Esophagus squamous epithelium (tissue), 5 donors: ENCODE data around the gene SZT2. TPM values are rescaled to one million over a fixed set of nuclear protein-coding genes. Genes with fewer than 3 reads are reported as not detected.

Experiments
- DNase-seq: peaks from one replicate; lab custom pipeline; 2025; lab: John Stamatoyannopoulos, UW
- H3K27ac ChIP-seq, 4 donors: fragments of 200-600 bp; sonication (generic); one replicate each; pipeline ENCODE4 v1.5.1; 2016 to 2019; ENCODE audit warnings: mild to moderate bottlenecking in 1 of 4
- H3K27me3 ChIP-seq, 4 donors: fragments of 200-600 bp; sonication (generic); 1 replicate in 3 of 4; 2 replicates in 1 of 4; pipeline versions ENCODE4 v1.5.1 to v1.6.0; 2017 to 2021; ENCODE audit warnings: antibody characterized with exemption in 1 of 4
- H3K36me3 ChIP-seq, 3 donors: fragments of 200-600 bp; sonication (generic); one replicate each; pipeline ENCODE4 v1.5.1; 2016 to 2019
- H3K4me1 ChIP-seq, 3 donors: fragments of 200-600 bp; sonication (generic); one replicate each; pipeline ENCODE4 v1.5.1; 2017 to 2019
- H3K4me3 ChIP-seq, 4 donors: fragments of 200-600 bp; sonication (generic); 1 replicate in 3 of 4; 2 replicates in 1 of 4; pipeline ENCODE4 v1.5.1; 2016 to 2019; ENCODE audit warnings: mild to moderate bottlenecking in 2 of 4, moderate library complexity in 1 of 4
- H3K9me3 ChIP-seq, 3 donors: fragments of 200-600 bp; sonication (generic); one replicate each; pipeline ENCODE4 v1.5.1; 2016 to 2019
- POLR2A ChIP-seq, 4 donors: fragments of 450-650 bp; IDR thresholded peaks; one replicate each; pipeline ENCODE4 v1.6.1; 2017; ENCODE audit warnings: antibody characterized with exemption in 4 of 4, mild to moderate bottlenecking in 4 of 4, moderate library complexity in 3 of 4
- WGBS, 2 donors: methylation state at CpG; one replicate each; pipeline ENCODE4 v1.1.5; 2018; 5-methylcytosine and 5-hydroxymethylcytosine counted together
- intact Hi-C: fragments of 100-400 bp; cut with DNase I; formaldehyde crosslinking; loops from one replicate; pipeline ENCODE4 v1.15.0; 2022
- total RNA-seq, 4 donors: library from RNA; depleted of rRNA; stranded (reverse); fragments of >200 nt; gene quantifications; one replicate each; pipeline ENCODE4 v1.1.0, GENCODE V29; 2016
- TF ChIP-seq, protein P1 (sequence below), 6 experiments: fragments of 450-650 bp in 4 of 6; fragments of 200-600 bp in 2 of 6; sonication (generic) in 2 of 6; IDR thresholded peaks; one replicate each; pipeline ENCODE4 v1.5.1; 2016 to 2019; ENCODE audit warnings: antibody characterized with exemption in 6 of 6, mild to moderate bottlenecking in 4 of 6, moderate library complexity in 4 of 6
- donor health status: DM: yes; HTN: yes; CAD: no.

Gene SZT2
- total RNA-seq, 4 donors from 2014 or later = 12.4 to 40.0 (median 27.7) TPM

GRCh38 chr1:43441894-43442637 is 52.4 kb downstream of the SZT2 start:
- 95 to 100% methylated on average over 2 to 8 of the region's 18 CpGs for WGBS, 2 donors
- intact Hi-C loops = no loop called here
- no peaks in the 10 kb centered on the region for H3K9me3 ChIP-seq
- H3K27me3 ChIP-seq = no peaks in the 10 kb centered on the region
- H3K4me3 ChIP-seq = no peak overlapping the region
- peaks cover 0 to 2% (median 0%) of the 10 kb centered on the region in 3 donors for H3K4me1 ChIP-seq
- TF ChIP-seq, protein P1, sequence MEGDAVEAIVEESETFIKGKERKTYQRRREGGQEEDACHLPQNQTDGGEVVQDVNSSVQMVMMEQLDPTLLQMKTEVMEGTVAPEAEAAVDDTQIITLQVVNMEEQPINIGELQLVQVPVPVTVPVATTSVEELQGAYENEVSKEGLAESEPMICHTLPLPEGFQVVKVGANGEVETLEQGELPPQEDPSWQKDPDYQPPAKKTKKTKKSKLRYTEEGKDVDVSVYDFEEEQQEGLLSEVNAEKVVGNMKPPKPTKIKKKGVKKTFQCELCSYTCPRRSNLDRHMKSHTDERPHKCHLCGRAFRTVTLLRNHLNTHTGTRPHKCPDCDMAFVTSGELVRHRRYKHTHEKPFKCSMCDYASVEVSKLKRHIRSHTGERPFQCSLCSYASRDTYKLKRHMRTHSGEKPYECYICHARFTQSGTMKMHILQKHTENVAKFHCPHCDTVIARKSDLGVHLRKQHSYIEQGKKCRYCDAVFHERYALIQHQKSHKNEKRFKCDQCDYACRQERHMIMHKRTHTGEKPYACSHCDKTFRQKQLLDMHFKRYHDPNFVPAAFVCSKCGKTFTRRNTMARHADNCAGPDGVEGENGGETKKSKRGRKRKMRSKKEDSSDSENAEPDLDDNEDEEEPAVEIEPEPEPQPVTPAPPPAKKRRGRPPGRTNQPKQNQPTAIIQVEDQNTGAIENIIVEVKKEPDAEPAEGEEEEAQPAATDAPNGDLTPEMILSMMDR (IDR thresholded peaks at IDR 0.05) = no peak
- TF ChIP-seq POLR2A (IDR thresholded peaks at IDR 0.05) = no peak
- no peak for DNase-seq
- H3K36me3 ChIP-seq = peaks cover 49 to 100% (median 56%) of the 10 kb centered on the region in 3 donors
- no peak overlapping the region for H3K27ac ChIP-seq

DNA sequence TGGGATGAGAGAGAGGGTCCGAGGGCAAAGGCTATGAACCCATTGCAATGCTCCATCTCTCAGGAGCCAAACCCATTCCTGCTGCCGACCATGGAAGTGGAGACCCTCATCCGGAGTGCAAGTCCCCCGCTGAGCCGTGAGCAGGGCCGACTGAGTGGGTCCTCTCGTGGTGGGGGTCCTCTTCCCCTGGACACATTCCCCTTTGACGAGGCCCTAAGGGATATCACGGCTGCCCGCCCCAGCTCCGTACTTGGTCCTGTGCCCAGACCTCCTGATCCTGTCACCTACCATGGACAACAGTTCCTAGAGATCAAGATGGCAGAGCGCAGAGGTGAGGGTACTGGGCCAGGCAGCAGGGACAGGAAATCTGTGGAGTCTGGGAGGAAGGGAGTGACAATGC is 53.1 kb downstream of the SZT2 start:
- Histone ChIP-seq H3K27me3 (no peaks in the 10 kb centered on the region), H3K27ac (no peak overlapping the region), H3K9me3 (no peaks in the 10 kb centered on the region), H3K4me1 (no peaks in the 10 kb centered on the region), H3K4me3 (no peak overlapping the region), H3K36me3 (peaks cover 49 to 100% (median 63%) of the 10 kb centered on the region in 3 donors)
- DNase-seq = no peak
- 85 to 94% methylated on average over 3 to 4 of the region's 12 CpGs for WGBS, 2 donors
- intact Hi-C loops = no loop called here
- TF ChIP-seq POLR2A (IDR thresholded peaks at IDR 0.05) = no peak
- TF ChIP-seq, protein P1 (IDR thresholded peaks at IDR 0.05) = no peak

GRCh38 chr1:43443197-43443946 is 53.7 kb downstream of the SZT2 start:
- H3K4me3 ChIP-seq = no peak overlapping the region
- H3K27me3 ChIP-seq = no peaks in the 10 kb centered on the region
- TF ChIP-seq POLR2A (IDR thresholded peaks at IDR 0.05) = no peak
- TF ChIP-seq, protein P1 (IDR thresholded peaks at IDR 0.05) = no peak
- no peaks in the 10 kb centered on the region for H3K9me3 ChIP-seq
- H3K27ac ChIP-seq = no peak overlapping the region
- intact Hi-C loops = no loop called here
- H3K4me1 ChIP-seq = no peaks in the 10 kb centered on the region
- no peak for DNase-seq
- H3K36me3 ChIP-seq = peaks cover 54 to 100% (median 69%) of the 10 kb centered on the region in 3 donors
- WGBS, 2 donors = 95 to 97% methylated on average over 6 to 8 of the region's 16 CpGs

DNA sequence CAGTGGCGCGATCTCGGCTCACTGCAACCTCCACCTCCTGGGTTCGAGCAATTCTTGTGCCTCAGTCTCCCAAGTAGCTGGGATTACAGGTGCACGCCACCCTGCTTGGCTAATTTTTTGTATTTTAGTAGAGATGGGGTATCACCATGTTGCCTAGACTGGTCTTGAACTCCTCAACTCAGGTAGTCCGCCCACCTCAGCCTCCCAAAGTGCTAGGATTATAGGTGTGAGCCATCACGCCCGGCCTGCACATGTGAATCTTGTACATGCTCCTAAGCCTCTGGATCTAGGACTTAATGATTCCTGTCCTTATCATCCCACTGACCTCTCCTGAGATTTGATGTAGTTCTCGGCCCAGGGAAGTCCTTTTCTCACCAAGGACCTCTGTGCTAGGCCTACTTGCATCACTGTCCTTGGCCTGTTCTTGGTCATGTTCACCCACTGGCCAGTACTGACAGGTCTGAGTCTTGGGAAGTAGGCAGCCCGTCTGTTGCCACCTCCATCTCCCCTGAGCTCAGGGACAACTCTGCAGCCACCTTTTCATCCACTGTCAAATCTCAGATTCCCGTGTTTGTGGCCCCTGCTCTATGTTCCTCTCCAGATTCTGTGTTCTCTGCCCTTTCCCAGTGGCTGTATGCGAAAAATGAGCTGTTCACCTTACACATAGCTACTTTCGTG is 54.6 kb downstream of the SZT2 start:
- 91 to 95% methylated on average over 9 to 13 of the region's 13 CpGs for WGBS, 2 donors
- intact Hi-C loops = no loop called here
- peaks cover 53 to 100% (median 78%) of the 10 kb centered on the region in 3 donors for H3K36me3 ChIP-seq

More for the DNA sequence above, 54.6 kb downstream of the SZT2 start:
- Histone ChIP-seq H3K9me3 (no peaks in the 10 kb centered on the region), H3K4me3 (no peak overlapping the region), H3K27ac (no peak overlapping the region), H3K4me1 (no peaks in the 10 kb centered on the region), H3K27me3 (no peaks in the 10 kb centered on the region)
- DNase-seq = no peak
- TF ChIP-seq, protein P1 (IDR thresholded peaks at IDR 0.05) = no peak
- no peak for TF ChIP-seq POLR2A (IDR thresholded peaks at IDR 0.05)
